ENCODE results near the gene ZNF646.

The ZNF646 gene

DNA sequence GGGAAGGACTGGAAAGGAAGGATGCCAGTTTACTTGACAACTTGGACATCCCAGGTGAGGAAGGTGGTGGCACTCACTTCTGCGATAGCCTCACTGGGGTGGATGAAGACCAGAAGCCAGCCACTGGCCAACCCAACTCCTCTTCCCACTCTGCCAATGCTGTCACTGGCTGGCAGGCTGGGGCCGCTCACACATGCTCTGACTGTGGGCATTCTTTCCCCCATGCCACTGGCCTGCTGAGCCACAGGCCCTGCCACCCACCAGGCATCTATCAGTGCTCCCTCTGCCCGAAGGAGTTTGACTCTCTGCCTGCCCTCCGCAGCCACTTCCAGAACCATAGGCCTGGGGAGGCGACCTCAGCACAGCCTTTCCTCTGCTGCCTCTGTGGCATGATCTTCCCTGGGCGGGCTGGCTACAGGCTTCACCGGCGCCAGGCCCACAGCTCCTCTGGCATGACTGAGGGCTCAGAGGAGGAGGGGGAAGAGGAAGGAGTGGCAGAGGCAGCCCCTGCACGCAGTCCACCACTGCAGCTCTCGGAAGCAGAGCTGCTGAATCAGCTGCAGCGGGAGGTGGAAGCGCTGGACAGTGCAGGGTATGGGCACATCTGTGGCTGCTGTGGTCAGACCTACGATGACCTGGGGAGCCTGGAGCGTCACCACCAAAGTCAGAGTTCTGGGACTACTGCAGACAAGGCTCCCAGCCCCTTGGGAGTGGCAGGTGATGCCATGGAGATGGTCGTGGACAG is 4.5 kb downstream of the ZNF646 start:
- H2BK12ac ChIP-seq (ENCODE audit: low read length) = no peak overlapping the region
- no peak overlapping the region for H3K27ac ChIP-seq (ENCODE audit: low read depth, low read length)
- no peak overlapping the region for H3K9ac ChIP-seq (ENCODE audit: low read length)
- H2AFZ ChIP-seq (ENCODE audit: insufficient read depth, low read length, poor library complexity) = no peak overlapping the region
- no peak overlapping the region for H3K23ac ChIP-seq (ENCODE audit: low read length)
- no CpG with 5 or more reads among the region's 15 CpGs for whole genome bisulfite sequencing (ENCODE audit: extremely low coverage, insufficient coverage, insufficient read length)
- H2BK120ac ChIP-seq (ENCODE audit: insufficient read depth, low read length, poor library complexity) = no peak overlapping the region
- no peak overlapping the region for H3K4me3 ChIP-seq (ENCODE audit: low read depth, low read length)
- no peak overlapping the region for H3K4me2 ChIP-seq (ENCODE audit: low read length)
- H3K4me1 ChIP-seq (ENCODE audit: control insufficient read depth in 1 of 2, insufficient read depth in 2 of 2, low read length in 2 of 2) = no peaks in the 10 kb centered on the region
- no peak overlapping the region for H4K8ac ChIP-seq (ENCODE audit: low read depth, low read length)
- H3K79me1 ChIP-seq (ENCODE audit: low read length) = peaks cover 6% of the 10 kb centered on the region
- no peak overlapping the region for H3K4ac ChIP-seq (ENCODE audit: low read depth, low read length)
- no peaks in the 10 kb centered on the region for H3K27me3 ChIP-seq (ENCODE audit: insufficient read depth, low read length)
- no peak overlapping the region for H2BK5ac ChIP-seq (ENCODE audit: low read depth, low read length, poor library complexity)
- DNase-seq = no peak
- H3K79me2 ChIP-seq (ENCODE audit: control insufficient read depth, insufficient read depth, low read length, poor library complexity) = peaks cover 6% of the 10 kb centered on the region
- H3K18ac ChIP-seq (ENCODE audit: low read length) = no peak overlapping the region
- H3K36me3 ChIP-seq (ENCODE audit: control insufficient read depth in 1 of 2, insufficient read depth in 2 of 2, low read length in 2 of 2) = peaks cover 63 to 72% of the 10 kb centered on the region in 2 experiments
- H4K12ac ChIP-seq (ENCODE audit: low read depth, low read length) = no peak overlapping the region
- H3K9me3 ChIP-seq (ENCODE audit: insufficient read depth, low read depth, low read length) = no peaks in the 10 kb centered on the region
- H2AK5ac ChIP-seq (ENCODE audit: low read length) = no peak overlapping the region
- H3K14ac ChIP-seq (ENCODE audit: low read length) = no peak overlapping the region
- H4K91ac ChIP-seq (ENCODE audit: low read depth, low read length) = no peak overlapping the region

DNA sequence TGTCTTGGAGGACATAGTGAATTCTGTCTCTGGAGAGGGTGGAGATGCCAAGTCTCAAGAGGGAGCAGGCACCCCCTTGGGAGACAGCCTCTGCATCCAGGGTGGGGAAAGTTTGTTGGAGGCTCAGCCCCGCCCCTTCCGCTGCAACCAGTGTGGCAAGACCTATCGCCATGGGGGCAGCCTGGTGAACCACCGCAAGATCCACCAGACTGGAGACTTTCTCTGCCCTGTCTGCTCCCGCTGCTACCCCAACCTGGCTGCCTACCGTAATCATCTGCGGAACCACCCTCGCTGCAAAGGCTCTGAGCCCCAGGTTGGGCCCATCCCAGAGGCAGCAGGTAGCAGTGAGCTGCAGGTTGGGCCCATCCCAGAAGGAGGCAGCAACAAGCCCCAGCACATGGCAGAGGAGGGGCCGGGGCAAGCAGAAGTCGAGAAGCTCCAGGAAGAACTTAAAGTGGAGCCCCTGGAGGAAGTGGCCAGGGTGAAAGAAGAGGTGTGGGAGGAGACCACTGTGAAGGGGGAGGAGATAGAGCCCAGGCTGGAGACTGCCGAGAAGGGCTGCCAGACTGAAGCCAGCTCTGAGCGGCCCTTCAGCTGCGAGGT is 5.2 kb downstream of the ZNF646 start:
- H2AFZ ChIP-seq (ENCODE audit: insufficient read depth, low read length, poor library complexity) = no peak overlapping the region

DNA sequence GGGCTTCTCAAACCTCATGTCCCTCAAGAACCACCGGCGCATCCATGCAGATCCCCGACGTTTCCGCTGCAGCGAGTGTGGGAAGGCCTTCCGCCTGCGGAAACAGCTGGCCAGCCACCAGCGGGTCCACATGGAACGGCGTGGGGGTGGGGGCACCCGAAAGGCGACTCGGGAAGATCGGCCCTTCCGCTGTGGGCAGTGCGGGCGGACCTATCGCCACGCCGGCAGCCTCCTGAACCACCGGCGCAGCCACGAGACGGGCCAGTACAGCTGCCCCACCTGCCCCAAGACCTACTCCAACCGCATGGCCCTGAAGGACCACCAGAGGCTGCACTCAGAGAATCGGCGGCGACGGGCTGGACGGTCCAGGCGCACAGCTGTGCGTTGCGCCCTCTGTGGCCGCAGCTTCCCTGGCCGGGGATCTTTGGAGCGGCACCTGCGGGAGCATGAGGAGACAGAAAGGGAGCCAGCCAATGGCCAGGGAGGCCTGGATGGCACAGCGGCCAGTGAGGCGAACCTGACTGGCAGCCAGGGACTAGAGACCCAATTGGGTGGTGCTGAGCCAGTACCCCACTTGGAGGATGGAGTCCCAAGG is 5.9 kb downstream of the ZNF646 start:
- H2AK5ac ChIP-seq (ENCODE audit: low read length) = no peak overlapping the region
- no peaks in the 10 kb centered on the region for H3K79me2 ChIP-seq (ENCODE audit: control insufficient read depth, insufficient read depth, low read length, poor library complexity)
- no peaks in the 10 kb centered on the region for H3K27me3 ChIP-seq (ENCODE audit: insufficient read depth, low read length)
- no CpG with 5 or more reads among the region's 40 CpGs for WGBS (ENCODE audit: extremely low coverage, insufficient coverage, insufficient read length)
- no peak overlapping the region for H2AFZ ChIP-seq (ENCODE audit: insufficient read depth, low read length, poor library complexity)
- H3K23ac ChIP-seq (ENCODE audit: low read length) = no peak overlapping the region
- H2BK120ac ChIP-seq (ENCODE audit: insufficient read depth, low read length, poor library complexity) = no peak overlapping the region
- no peak overlapping the region for H3K4me2 ChIP-seq (ENCODE audit: low read length)
- no peak overlapping the region for H4K8ac ChIP-seq (ENCODE audit: low read depth, low read length)
- H3K9me3 ChIP-seq (ENCODE audit: insufficient read depth, low read depth, low read length) = no peaks in the 10 kb centered on the region
- no peak overlapping the region for H3K14ac ChIP-seq (ENCODE audit: low read length)
- H2BK5ac ChIP-seq (ENCODE audit: low read depth, low read length, poor library complexity) = no peak overlapping the region
- no peak overlapping the region for H2BK12ac ChIP-seq (ENCODE audit: low read length)
- H3K9ac ChIP-seq (ENCODE audit: low read length) = no peak overlapping the region
- H3K4me1 ChIP-seq (ENCODE audit: control insufficient read depth in 1 of 2, insufficient read depth in 2 of 2, low read length in 2 of 2) = no peaks in the 10 kb centered on the region
- H3K79me1 ChIP-seq (ENCODE audit: low read length) = no peaks in the 10 kb centered on the region
- H3K27ac ChIP-seq (ENCODE audit: low read depth, low read length) = no peak overlapping the region
- H3K4me3 ChIP-seq (ENCODE audit: low read depth, low read length) = no peak overlapping the region
- H4K12ac ChIP-seq (ENCODE audit: low read depth, low read length) = no peak overlapping the region
- no peak for DNase-seq
- peaks cover 67 to 84% of the 10 kb centered on the region in 2 experiments for H3K36me3 ChIP-seq (ENCODE audit: control insufficient read depth in 1 of 2, insufficient read depth in 2 of 2, low read length in 2 of 2)
- no peak overlapping the region for H3K18ac ChIP-seq (ENCODE audit: low read length)
- H4K91ac ChIP-seq (ENCODE audit: low read depth, low read length) = no peak overlapping the region
- no peak overlapping the region for H3K4ac ChIP-seq (ENCODE audit: low read depth, low read length)

More for the DNA sequence above, 5.2 kb downstream of the ZNF646 start:
- Histone ChIP-seq H3K9me3 (ENCODE audit: insufficient read depth, low read depth, low read length) (no peaks in the 10 kb centered on the region), H2AK5ac (ENCODE audit: low read length) (no peak overlapping the region), H3K4me1 (ENCODE audit: control insufficient read depth in 1 of 2, insufficient read depth in 2 of 2, low read length in 2 of 2) (no peaks in the 10 kb centered on the region), H3K4ac (ENCODE audit: low read depth, low read length) (no peak overlapping the region), H3K79me2 (ENCODE audit: control insufficient read depth, insufficient read depth, low read length, poor library complexity) (peaks cover 5% of the 10 kb centered on the region), H4K12ac (ENCODE audit: low read depth, low read length) (no peak overlapping the region), H4K8ac (ENCODE audit: low read depth, low read length) (no peak overlapping the region), H2BK5ac (ENCODE audit: low read depth, low read length, poor library complexity) (no peak overlapping the region), H3K23ac (ENCODE audit: low read length) (no peak overlapping the region), H4K91ac (ENCODE audit: low read depth, low read length) (no peak overlapping the region), H3K4me2 (ENCODE audit: low read length) (no peak overlapping the region), H3K27ac (ENCODE audit: low read depth, low read length) (no peak overlapping the region), H3K27me3 (ENCODE audit: insufficient read depth, low read length) (no peaks in the 10 kb centered on the region), H3K9ac (ENCODE audit: low read length) (no peak overlapping the region), H2BK120ac (ENCODE audit: insufficient read depth, low read length, poor library complexity) (no peak overlapping the region), H3K18ac (ENCODE audit: low read length) (no peak overlapping the region), H3K36me3 (ENCODE audit: control insufficient read depth in 1 of 2, insufficient read depth in 2 of 2, low read length in 2 of 2) (peaks cover 67 to 78% of the 10 kb centered on the region in 2 experiments), H3K79me1 (ENCODE audit: low read length) (peaks cover 3% of the 10 kb centered on the region), H2BK12ac (ENCODE audit: low read length) (no peak overlapping the region), H3K14ac (ENCODE audit: low read length) (no peak overlapping the region), H3K4me3 (ENCODE audit: low read depth, low read length) (no peak overlapping the region)
- no peak for DNase-seq
- WGBS (ENCODE audit: extremely low coverage, insufficient coverage, insufficient read length) = no CpG with 5 or more reads among the region's 13 CpGs

DNA sequence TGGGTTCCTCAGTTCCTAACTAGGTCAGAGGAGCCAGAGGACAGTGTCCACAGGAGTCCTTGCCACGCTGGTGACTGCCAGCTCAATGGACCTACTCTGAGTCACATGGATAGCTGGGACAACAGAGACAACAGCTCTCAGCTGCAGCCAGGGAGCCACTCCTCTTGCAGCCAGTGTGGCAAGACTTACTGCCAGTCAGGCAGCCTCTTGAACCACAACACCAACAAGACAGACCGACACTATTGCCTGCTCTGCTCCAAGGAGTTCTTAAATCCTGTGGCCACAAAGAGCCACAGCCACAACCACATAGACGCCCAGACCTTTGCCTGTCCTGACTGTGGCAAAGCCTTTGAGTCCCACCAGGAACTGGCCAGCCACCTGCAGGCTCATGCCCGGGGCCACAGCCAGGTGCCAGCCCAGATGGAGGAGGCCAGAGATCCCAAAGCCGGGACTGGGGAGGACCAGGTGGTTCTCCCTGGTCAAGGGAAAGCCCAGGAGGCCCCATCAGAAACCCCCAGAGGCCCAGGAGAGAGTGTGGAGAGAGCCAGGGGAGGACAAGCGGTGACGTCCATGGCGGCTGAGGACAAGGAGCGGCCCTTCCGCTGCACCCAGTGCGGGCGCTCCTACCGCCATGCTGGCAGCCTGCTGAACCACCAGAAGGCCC is 6.7 kb downstream of the ZNF646 start:
- H3K23ac ChIP-seq (ENCODE audit: low read length) = no peak overlapping the region
- H3K79me1 ChIP-seq (ENCODE audit: low read length) = no peaks in the 10 kb centered on the region
- no peak overlapping the region for H4K91ac ChIP-seq (ENCODE audit: low read depth, low read length)
- no peaks in the 10 kb centered on the region for H3K79me2 ChIP-seq (ENCODE audit: control insufficient read depth, insufficient read depth, low read length, poor library complexity)
- no peak overlapping the region for H4K8ac ChIP-seq (ENCODE audit: low read depth, low read length)
- WGBS (ENCODE audit: extremely low coverage, insufficient coverage, insufficient read length) = no CpG with 5 or more reads among the region's 13 CpGs
- no peak overlapping the region for H2AFZ ChIP-seq (ENCODE audit: insufficient read depth, low read length, poor library complexity)
- H3K9me3 ChIP-seq (ENCODE audit: insufficient read depth, low read depth, low read length) = no peaks in the 10 kb centered on the region
- no peak overlapping the region for H3K4ac ChIP-seq (ENCODE audit: low read depth, low read length)
- H3K4me2 ChIP-seq (ENCODE audit: low read length) = no peak overlapping the region
- H2AK5ac ChIP-seq (ENCODE audit: low read length) = no peak overlapping the region
- no peak overlapping the region for H3K27ac ChIP-seq (ENCODE audit: low read depth, low read length)
- H3K4me1 ChIP-seq (ENCODE audit: control insufficient read depth in 1 of 2, insufficient read depth in 2 of 2, low read length in 2 of 2) = no peaks in the 10 kb centered on the region
- no peak overlapping the region for H3K14ac ChIP-seq (ENCODE audit: low read length)
- H3K36me3 ChIP-seq (ENCODE audit: control insufficient read depth in 1 of 2, insufficient read depth in 2 of 2, low read length in 2 of 2) = peaks cover 71 to 89% of the 10 kb centered on the region in 2 experiments
- H2BK12ac ChIP-seq (ENCODE audit: low read length) = no peak overlapping the region
- no peak overlapping the region for H2BK5ac ChIP-seq (ENCODE audit: low read depth, low read length, poor library complexity)
- DNase-seq = no peak
- no peak overlapping the region for H2BK120ac ChIP-seq (ENCODE audit: insufficient read depth, low read length, poor library complexity)
- H3K9ac ChIP-seq (ENCODE audit: low read length) = no peak overlapping the region
- H3K4me3 ChIP-seq (ENCODE audit: low read depth, low read length) = no peak overlapping the region
- no peak overlapping the region for H3K18ac ChIP-seq (ENCODE audit: low read length)
- H3K27me3 ChIP-seq (ENCODE audit: insufficient read depth, low read length) = no peaks in the 10 kb centered on the region
- H4K12ac ChIP-seq (ENCODE audit: low read depth, low read length) = no peak overlapping the region

Data from trophoblast cell (in vitro differentiated cells and primary cell).